NCI-H1436 treated with DMSO at 0.1 percent for 48 hours (cell line): ENCODE data around the gene RTN4RL1.

Source experiments
- DNase-seq: peaks from one replicate; lab custom pipeline; 2025; lab: John Stamatoyannopoulos, UW

Gene RTN4RL1

GRCh38 chr17:1919201-1919600 is 105.9 kb downstream of the RTN4RL1 start:
- no peak for DNase-seq

GRCh38 chr17:1918346-1919162 is 106.6 kb downstream of the RTN4RL1 start:
- no peak for DNase-seq

- DNase-seq = no peak
These were observed 108.0 kb downstream of the RTN4RL1 start for GRCh38 chr17:1916963-1917715.

GRCh38 chr17:1916316-1916715 is 108.8 kb downstream of the RTN4RL1 start:
- no peak for DNase-seq

GRCh38 chr17:1915889-1916288 is 109.2 kb downstream of the RTN4RL1 start:
- no peak for DNase-seq

GRCh38 chr17:1914661-1915083 is 110.5 kb downstream of the RTN4RL1 start:
- DNase-seq = no peak

GRCh38 chr17:1913702-1914101 is 111.4 kb downstream of the RTN4RL1 start:
- no peak for DNase-seq

GRCh38 chr17:1912146-1912545 is 113.0 kb downstream of the RTN4RL1 start:
- DNase-seq = no peak

- no peak for DNase-seq
These were observed 115.1 kb downstream of the RTN4RL1 start for GRCh38 chr17:1909985-1910384.

GRCh38 chr17:1908699-1909309 is 116.3 kb downstream of the RTN4RL1 start:
- peak; percentile 61 for DNase-seq

GRCh38 chr17:1907909-1908698 is 117.0 kb downstream of the RTN4RL1 start:
- no peak for DNase-seq

- DNase-seq = no peak
These were observed 117.9 kb downstream of the RTN4RL1 start for GRCh38 chr17:1907216-1907631.

GRCh38 chr17:1906662-1907101 is 118.5 kb downstream of the RTN4RL1 start:
- DNase-seq = no peak

- peak; percentile 86 for DNase-seq
These were observed 119.8 kb downstream of the RTN4RL1 start for GRCh38 chr17:1905190-1905913.

- peak; percentile 43 for DNase-seq
These were observed 120.6 kb downstream of the RTN4RL1 start for GRCh38 chr17:1904273-1905182.

GRCh38 chr17:1899403-1900000 is 125.6 kb downstream of the RTN4RL1 start:
- no peak for DNase-seq

GRCh38 chr17:1898872-1899271 is 126.3 kb downstream of the RTN4RL1 start:
- no peak for DNase-seq

- DNase-seq = no peak
These were observed 126.8 kb downstream of the RTN4RL1 start for GRCh38 chr17:1898332-1898731.

- DNase-seq = no peak
These were observed 128.0 kb downstream of the RTN4RL1 start for GRCh38 chr17:1897105-1897656.
